ENCODE results near the gene JOSD2. TPM values are rescaled to one million over a fixed set of nuclear protein-coding genes. Genes with fewer than 3 reads are reported as not detected.

JOSD2 gene
- total RNA-seq, 1 donor from 2014 or later, result 20.5 TPM

Other genes starting within 250 kb of the JOSD2 start
- 0.48 TPM for gene KCNC3, start 181.8 kb downstream of the JOSD2 start, total RNA-seq (ENCODE audit: insufficient read depth, low replicate concordance)
- gene NAPSA, start 145.6 kb downstream of the JOSD2 start, total RNA-seq (ENCODE audit: insufficient read depth, low replicate concordance), result 1.2 TPM
- gene NR1H2, start 134.7 kb downstream of the JOSD2 start, total RNA-seq (ENCODE audit: insufficient read depth, low replicate concordance), result 46.2 TPM
- gene POLD1, start 126.8 kb downstream of the JOSD2 start, total RNA-seq (ENCODE audit: insufficient read depth, low replicate concordance), result 7.2 TPM
- gene SPIB, start 92.3 kb downstream of the JOSD2 start, total RNA-seq (ENCODE audit: insufficient read depth, low replicate concordance), result 0.72 TPM
- gene MYBPC2, start 78.3 kb downstream of the JOSD2 start, total RNA-seq (ENCODE audit: insufficient read depth, low replicate concordance), result not detected
- gene EMC10, start 34.7 kb downstream of the JOSD2 start, total RNA-seq (ENCODE audit: insufficient read depth, low replicate concordance), result 37.1 TPM
- gene GARIN5A, start 34.3 kb downstream of the JOSD2 start, total RNA-seq (ENCODE audit: insufficient read depth, low replicate concordance), result not detected
- gene ASPDH, start 2.7 kb upstream of the JOSD2 start, total RNA-seq (ENCODE audit: insufficient read depth, low replicate concordance), result not detected
- 35.9 TPM for gene LRRC4B, start 57.2 kb upstream of the JOSD2 start, total RNA-seq (ENCODE audit: insufficient read depth, low replicate concordance)
- 0.48 TPM for gene SYT3, start 128.7 kb upstream of the JOSD2 start, total RNA-seq (ENCODE audit: insufficient read depth, low replicate concordance)
- not detected for gene C19orf81, start 138.3 kb upstream of the JOSD2 start, total RNA-seq (ENCODE audit: insufficient read depth, low replicate concordance)
- gene SHANK1, start 208.6 kb upstream of the JOSD2 start, total RNA-seq (ENCODE audit: insufficient read depth, low replicate concordance), result 0.72 TPM
- 65.5 TPM for gene CLEC11A, start 212.2 kb upstream of the JOSD2 start, total RNA-seq (ENCODE audit: insufficient read depth, low replicate concordance)